Spleen (tissue), 11 donors: ENCODE results near the gene MBOAT2. TPM values are rescaled to one million over a fixed set of nuclear protein-coding genes. Genes with fewer than 3 reads are reported as not detected.
A peak's percentile ranks its signal among the peaks of the same experiment; 100 is the strongest.

Experiments used
- DNase-seq: peaks from one replicate; pipeline ENCODE4 v3.0.0-alpha.2; 2020
- H3K27ac ChIP-seq, 8 donors: fragments of 200-600 bp; sonication (generic) in 7 of 8; 1 replicate in 4 of 8; 2 replicates in 4 of 8; pipeline versions ENCODE4 v1.5.0 to v1.8.0; 2016 to 2021; ENCODE audit warnings: inconsistent platforms in 4 of 8, mild to moderate bottlenecking in 4 of 8, moderate library complexity in 1 of 8
- H3K27me3 ChIP-seq, 7 donors: fragments of 200-600 bp; sonication (generic) in 6 of 7; replicated peaks in 1 of 7; 1 replicate in 4 of 7; 2 replicates in 3 of 7; pipeline versions ENCODE4 v1.5.0 to v1.8.0; 2016 to 2021; ENCODE audit warnings: inconsistent platforms in 3 of 7, mild to moderate bottlenecking in 1 of 7
- H3K36me3 ChIP-seq, 6 donors: fragments of 200-600 bp; sonication (generic) in 5 of 6; 1 replicate in 4 of 6; 2 replicates in 2 of 6; pipeline versions ENCODE4 v1.5.0 to v1.8.0; 2016 to 2021; ENCODE audit warnings: inconsistent platforms in 2 of 6
- H3K4me1 ChIP-seq, 6 donors: fragments of 200-600 bp; sonication (generic) in 5 of 6; 1 replicate in 3 of 6; 2 replicates in 3 of 6; pipeline versions ENCODE4 v1.5.0 to v1.8.0; 2016 to 2021; ENCODE audit warnings: inconsistent platforms in 3 of 6
- H3K4me3 ChIP-seq, 8 donors: fragments of 200-600 bp; sonication (generic) in 7 of 8; 1 replicate in 4 of 8; 2 replicates in 4 of 8; pipeline versions ENCODE4 v1.5.0 to v1.8.0; 2016 to 2021; ENCODE audit warnings: inconsistent platforms in 4 of 8, mild to moderate bottlenecking in 4 of 8, moderate library complexity in 2 of 8
- H3K9me3 ChIP-seq, 8 donors: fragments of 200-600 bp; sonication (generic) in 7 of 8; 1 replicate in 4 of 8; 2 replicates in 4 of 8; pipeline versions ENCODE4 v1.5.0 to v1.8.0; 2016 to 2021; ENCODE audit warnings: inconsistent platforms in 4 of 8
- POLR2A ChIP-seq, 3 donors: fragments of 450-650 bp; IDR thresholded peaks; one replicate each; pipeline ENCODE4 v1.5.1; 2017; ENCODE audit warnings: antibody characterized with exemption in 3 of 3, mild to moderate bottlenecking in 1 of 3
- POLR2AphosphoS5 ChIP-seq, 3 donors: sonication (generic); formaldehyde crosslinking; IDR thresholded peaks; one replicate each; pipeline ENCODE4 v1.5.1; 2017; ENCODE audit warnings: antibody characterized with exemption in 3 of 3
- WGBS, 5 donors: extraction: QIAGEN DNeasy Blood & Tissue Kit in 3 of 5; methylation state at CpG; one replicate each; pipeline versions ENCODE4 v1.1.5 to v1.1.7; 2013 to 2018; 5-methylcytosine and 5-hydroxymethylcytosine counted together
- intact Hi-C: fragments of 100-400 bp; cut with DNase I; formaldehyde crosslinking; loops from one replicate; pipeline ENCODE4 v1.15.0; 2023; ENCODE audit warnings: low total_unique reads
- polyA plus RNA-seq, 3 donors: library from polyadenylated mRNA; stranded (reverse); fragments of 200-250 nt; gene quantifications; one replicate each; pipeline ENCODE4 v1.2.1, GENCODE V29; 2013
- total RNA-seq, 7 donors: library from RNA; depleted of rRNA in 3 of 7; stranded (reverse); fragments of >200 nt in 3 of 7; fragmentation: NEBNext Ultra II Directional in 4 of 7; extraction: Animal tissue kit (Norgen Biotek cat#: 25700) in 4 of 7; gene quantifications; one replicate each; pipeline versions ENCODE4 v1.1.0 to v1.2.1, GENCODE V29; 2016 to 2021
- TF ChIP-seq, protein P1 (sequence below), 11 experiments: fragments of 200-600 bp in 7 of 11; fragments of 450-650 bp in 4 of 11; sonication (generic) in 4 of 11; IDR thresholded peaks in 8 of 11; conservative IDR thresholded peaks in 3 of 11; 1 replicate in 7 of 11; 2 replicates in 4 of 11; pipeline versions ENCODE4 v1.4.0 to v1.8.0; 2016 to 2021; ENCODE audit warnings: antibody characterized with exemption in 11 of 11, inconsistent platforms in 4 of 11, mild to moderate bottlenecking in 1 of 11
- donor health status: healthy with polysubstance abuse.
- donor health status: DM: no; HTN: no; CAD: no; lungs with moderate emphysema.
- donor health status: DM: no; HTN: no; CAD: no.
- donor health status: Bipolar disorder and iron deficiency.
- donor health status: healthy.
- donor health status: DM: no; HTN: no; CAD: no.
- donor health status: DM: yes; HTN: yes; CAD: no.

The MBOAT2 gene
- total and polyA plus RNA-seq, 10 donors: 1.9 to 44.1 (median 18.3) TPM

- Histone ChIP-seq H3K4me3 (no peak overlapping the region), H3K9me3 (no peaks in the 10 kb centered on the region), H3K27ac (no peak overlapping the region), H3K36me3 (no peaks in the 10 kb centered on the region), H3K4me1 (no peaks in the 10 kb centered on the region), H3K27me3 (peaks cover 0 to 19% (median 0%) of the 10 kb centered on the region in 7 donors)
- TF ChIP-seq, protein P1, sequence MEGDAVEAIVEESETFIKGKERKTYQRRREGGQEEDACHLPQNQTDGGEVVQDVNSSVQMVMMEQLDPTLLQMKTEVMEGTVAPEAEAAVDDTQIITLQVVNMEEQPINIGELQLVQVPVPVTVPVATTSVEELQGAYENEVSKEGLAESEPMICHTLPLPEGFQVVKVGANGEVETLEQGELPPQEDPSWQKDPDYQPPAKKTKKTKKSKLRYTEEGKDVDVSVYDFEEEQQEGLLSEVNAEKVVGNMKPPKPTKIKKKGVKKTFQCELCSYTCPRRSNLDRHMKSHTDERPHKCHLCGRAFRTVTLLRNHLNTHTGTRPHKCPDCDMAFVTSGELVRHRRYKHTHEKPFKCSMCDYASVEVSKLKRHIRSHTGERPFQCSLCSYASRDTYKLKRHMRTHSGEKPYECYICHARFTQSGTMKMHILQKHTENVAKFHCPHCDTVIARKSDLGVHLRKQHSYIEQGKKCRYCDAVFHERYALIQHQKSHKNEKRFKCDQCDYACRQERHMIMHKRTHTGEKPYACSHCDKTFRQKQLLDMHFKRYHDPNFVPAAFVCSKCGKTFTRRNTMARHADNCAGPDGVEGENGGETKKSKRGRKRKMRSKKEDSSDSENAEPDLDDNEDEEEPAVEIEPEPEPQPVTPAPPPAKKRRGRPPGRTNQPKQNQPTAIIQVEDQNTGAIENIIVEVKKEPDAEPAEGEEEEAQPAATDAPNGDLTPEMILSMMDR (IDR thresholded peaks at IDR 0.05 in 8 of 11, conservative IDR thresholded peaks at IDR 0.05 in 3 of 11): no peak
- TF ChIP-seq POLR2A (IDR thresholded peaks at IDR 0.05) (no peak), POLR2AphosphoS5 (IDR thresholded peaks at IDR 0.05) (no peak)
- intact Hi-C loops: no loop called here
- no peak for DNase-seq
Observed at GRCh38 chr2:9024575-9024974, 21.1 kb upstream of the MBOAT2 start.

- DNase-seq: no peak
- no peak overlapping the region for H3K27ac ChIP-seq
- peaks cover 0 to 6% (median 0%) of the 10 kb centered on the region in 7 donors for H3K27me3 ChIP-seq
- 86 to 100% (median 100%) methylated on average over 1 of the region's 1 CpG for WGBS, 5 donors
- no peaks in the 10 kb centered on the region for H3K9me3 ChIP-seq
- TF ChIP-seq, protein P1 (IDR thresholded peaks at IDR 0.05 in 8 of 11, conservative IDR thresholded peaks at IDR 0.05 in 3 of 11): no peak
- TF ChIP-seq POLR2AphosphoS5 (IDR thresholded peaks at IDR 0.05) (no peak), POLR2A (IDR thresholded peaks at IDR 0.05) (no peak)
- H3K36me3 ChIP-seq: no peaks in the 10 kb centered on the region
- intact Hi-C loops: no loop called here
- no peak overlapping the region for H3K4me3 ChIP-seq
- no peaks in the 10 kb centered on the region for H3K4me1 ChIP-seq
Observed at GRCh38 chr2:9021563-9022211, 18.2 kb upstream of the MBOAT2 start.

- H3K27ac ChIP-seq: no peak overlapping the region
- no peak for DNase-seq
- H3K4me3 ChIP-seq: no peak overlapping the region
- no peak for TF ChIP-seq POLR2A (IDR thresholded peaks at IDR 0.05)
- TF ChIP-seq, protein P1 (IDR thresholded peaks at IDR 0.05 in 8 of 11, conservative IDR thresholded peaks at IDR 0.05 in 3 of 11): no peak
- no peak for TF ChIP-seq POLR2AphosphoS5 (IDR thresholded peaks at IDR 0.05)
- WGBS, 5 donors: 88 to 93% (median 89%) methylated on average over 5 of the region's 5 CpGs
- intact Hi-C loops: no loop called here
- peaks cover 0 to 1% (median 0%) of the 10 kb centered on the region in 7 donors for H3K27me3 ChIP-seq
- no peaks in the 10 kb centered on the region for H3K9me3 ChIP-seq
- no peaks in the 10 kb centered on the region for H3K36me3 ChIP-seq
- no peaks in the 10 kb centered on the region for H3K4me1 ChIP-seq
Observed at GRCh38 chr2:9020267-9020666, 16.8 kb upstream of the MBOAT2 start.

DNA sequence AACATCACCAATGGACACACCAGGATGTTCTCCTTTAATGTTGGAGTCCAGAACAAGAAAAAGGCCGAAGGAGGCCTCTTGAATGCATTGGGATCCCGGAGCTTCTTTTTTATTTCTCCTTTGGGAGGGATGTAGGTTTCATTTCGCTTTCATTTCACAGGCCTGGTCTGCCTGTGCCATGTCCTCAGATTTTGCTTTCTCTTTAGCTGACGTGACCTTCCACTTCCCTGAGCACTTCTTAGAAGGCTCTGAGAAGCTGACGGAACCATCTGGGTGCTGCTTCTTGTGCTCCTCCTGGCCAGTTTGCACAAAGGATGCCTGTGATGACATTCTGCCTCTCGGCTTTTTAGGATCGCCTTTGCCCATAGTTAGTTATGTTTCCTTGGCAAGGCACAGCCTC lies 15.1 kb upstream of the MBOAT2 start:
- 75 to 83% (median 79%) methylated on average over 7 of the region's 7 CpGs for WGBS, 5 donors
- Histone ChIP-seq H3K27ac (peak overlapping the region in 3 of 8 donors; percentile 8 to 22 (median 20)), H3K9me3 (no peaks in the 10 kb centered on the region), H3K36me3 (no peaks in the 10 kb centered on the region), H3K4me1 (no peaks in the 10 kb centered on the region), H3K27me3 (peaks cover 0 to 1% (median 0%) of the 10 kb centered on the region in 7 donors), H3K4me3 (no peak overlapping the region)
- TF ChIP-seq, protein P1 (IDR thresholded peaks at IDR 0.05 in 8 of 11, conservative IDR thresholded peaks at IDR 0.05 in 3 of 11): no peak
- TF ChIP-seq POLR2AphosphoS5 (IDR thresholded peaks at IDR 0.05) (no peak), POLR2A (IDR thresholded peaks at IDR 0.05) (no peak)
- intact Hi-C loops: no loop called here
- no peak for DNase-seq
